ENCODE results near the gene DRD4.

The DRD4 gene

GRCh38 chr11:625636-626268 lies 11.3 kb upstream of the DRD4 start:
- peaks cover 4% of the 10 kb centered on the region for H3K4me1 ChIP-seq (ENCODE audit: insufficient read depth, low read length)
- no peak overlapping the region for H3K9ac ChIP-seq (ENCODE audit: low read length)
- no peak overlapping the region for H3K27ac ChIP-seq (ENCODE audit: low read depth, low read length)
- H3K4me3 ChIP-seq (ENCODE audit: low read depth in 1 of 2, low read length in 2 of 2): no peak overlapping the region
- H3K36me3 ChIP-seq (ENCODE audit: insufficient read depth, low read length): no peaks in the 10 kb centered on the region
- H3K9me3 ChIP-seq (ENCODE audit: low read length): no peaks in the 10 kb centered on the region
- peaks cover 0 to 34% of the 10 kb centered on the region in 2 donors for H3K27me3 ChIP-seq (ENCODE audit: control insufficient read depth in 1 of 2, insufficient read depth in 2 of 2, low read length in 2 of 2)

- Histone ChIP-seq H3K36me3 (ENCODE audit: insufficient read depth, low read length) (no peaks in the 10 kb centered on the region), H3K27ac (ENCODE audit: low read depth, low read length) (no peak within 1 kb of the TSS), H3K27me3 (ENCODE audit: control insufficient read depth in 1 of 2, insufficient read depth in 2 of 2, low read length in 2 of 2) (peaks cover 0 to 34% of the 10 kb centered on the region in 2 donors), H3K9ac (ENCODE audit: low read length) (no peak within 1 kb of the TSS), H3K9me3 (ENCODE audit: low read length) (no peaks in the 10 kb centered on the region), H3K4me1 (ENCODE audit: insufficient read depth, low read length) (peaks cover 4% of the 10 kb centered on the region), H3K4me3 (ENCODE audit: low read depth in 1 of 2, low read length in 2 of 2) (no peak within 1 kb of the TSS)
These were observed 10.4 kb upstream of the DRD4 start, which contains the start of gene SCT for GRCh38 chr11:626475-627307. TSS of gene SCT (minus strand) at chr11:627181. CDS start at chr11:627143, 38 bp downstream.

- no peak overlapping the region for H3K4me3 ChIP-seq (ENCODE audit: low read depth in 1 of 2, low read length in 2 of 2)
- H3K27ac ChIP-seq (ENCODE audit: low read depth, low read length): no peak overlapping the region
- H3K9me3 ChIP-seq (ENCODE audit: low read length): no peaks in the 10 kb centered on the region
- H3K9ac ChIP-seq (ENCODE audit: low read length): no peak overlapping the region
- H3K27me3 ChIP-seq (ENCODE audit: control insufficient read depth in 1 of 2, insufficient read depth in 2 of 2, low read length in 2 of 2): peaks cover 0 to 34% of the 10 kb centered on the region in 2 donors
- peaks cover 4% of the 10 kb centered on the region for H3K4me1 ChIP-seq (ENCODE audit: insufficient read depth, low read length)
- no peaks in the 10 kb centered on the region for H3K36me3 ChIP-seq (ENCODE audit: insufficient read depth, low read length)
These were observed 9.8 kb upstream of the DRD4 start for GRCh38 chr11:627308-627576.

GRCh38 chr11:628056-628455 lies 9.0 kb upstream of the DRD4 start:
- peaks cover 0 to 33% of the 10 kb centered on the region in 2 donors for H3K27me3 ChIP-seq (ENCODE audit: control insufficient read depth in 1 of 2, insufficient read depth in 2 of 2, low read length in 2 of 2)
- H3K27ac ChIP-seq (ENCODE audit: low read depth, low read length): no peak overlapping the region
- no peaks in the 10 kb centered on the region for H3K36me3 ChIP-seq (ENCODE audit: insufficient read depth, low read length)
- H3K4me3 ChIP-seq (ENCODE audit: low read depth in 1 of 2, low read length in 2 of 2): no peak overlapping the region
- H3K9me3 ChIP-seq (ENCODE audit: low read length): no peaks in the 10 kb centered on the region
- H3K4me1 ChIP-seq (ENCODE audit: insufficient read depth, low read length): peaks cover 4% of the 10 kb centered on the region
- H3K9ac ChIP-seq (ENCODE audit: low read length): no peak overlapping the region

GRCh38 chr11:629237-629583 lies 7.9 kb upstream of the DRD4 start:
- H3K4me1 ChIP-seq (ENCODE audit: insufficient read depth, low read length): peaks cover 4% of the 10 kb centered on the region
- peaks cover 0 to 25% of the 10 kb centered on the region in 2 donors for H3K27me3 ChIP-seq (ENCODE audit: control insufficient read depth in 1 of 2, insufficient read depth in 2 of 2, low read length in 2 of 2)
- H3K27ac ChIP-seq (ENCODE audit: low read depth, low read length): no peak overlapping the region
- H3K36me3 ChIP-seq (ENCODE audit: insufficient read depth, low read length): no peaks in the 10 kb centered on the region
- no peak overlapping the region for H3K4me3 ChIP-seq (ENCODE audit: low read depth in 1 of 2, low read length in 2 of 2)
- no peaks in the 10 kb centered on the region for H3K9me3 ChIP-seq (ENCODE audit: low read length)
- no peak overlapping the region for H3K9ac ChIP-seq (ENCODE audit: low read length)

- Histone ChIP-seq H3K9me3 (ENCODE audit: low read length) (no peaks in the 10 kb centered on the region), H3K9ac (ENCODE audit: low read length) (no peak overlapping the region), H3K4me1 (ENCODE audit: insufficient read depth, low read length) (peaks cover 4% of the 10 kb centered on the region), H3K4me3 (ENCODE audit: low read depth in 1 of 2, low read length in 2 of 2) (no peak overlapping the region), H3K27me3 (ENCODE audit: control insufficient read depth in 1 of 2, insufficient read depth in 2 of 2, low read length in 2 of 2) (peaks cover 0 to 8% of the 10 kb centered on the region in 2 donors), H3K27ac (ENCODE audit: low read depth, low read length) (no peak overlapping the region), H3K36me3 (ENCODE audit: insufficient read depth, low read length) (no peaks in the 10 kb centered on the region)
These were observed 6.2 kb upstream of the DRD4 start for GRCh38 chr11:630871-631270.

- Histone ChIP-seq H3K27ac (ENCODE audit: low read depth, low read length) (no peak overlapping the region), H3K9me3 (ENCODE audit: low read length) (no peaks in the 10 kb centered on the region), H3K4me1 (ENCODE audit: insufficient read depth, low read length) (no peaks in the 10 kb centered on the region), H3K36me3 (ENCODE audit: insufficient read depth, low read length) (no peaks in the 10 kb centered on the region), H3K27me3 (ENCODE audit: control insufficient read depth in 1 of 2, insufficient read depth in 2 of 2, low read length in 2 of 2) (peaks cover 12 to 31% of the 10 kb centered on the region in 2 donors), H3K9ac (ENCODE audit: low read length) (no peak overlapping the region), H3K4me3 (ENCODE audit: low read depth in 1 of 2, low read length in 2 of 2) (no peak overlapping the region)
These were observed 1.0 kb upstream of the DRD4 start for GRCh38 chr11:635945-636510.

GRCh38 chr11:637333-637592 lies 194 bp downstream of the DRD4 start:
- H3K27ac ChIP-seq (ENCODE audit: low read depth, low read length): no peak overlapping the region
- H3K9me3 ChIP-seq (ENCODE audit: low read length): no peaks in the 10 kb centered on the region
- H3K9ac ChIP-seq (ENCODE audit: low read length): no peak overlapping the region
- H3K4me1 ChIP-seq (ENCODE audit: insufficient read depth, low read length): no peaks in the 10 kb centered on the region
- peaks cover 12 to 31% of the 10 kb centered on the region in 2 donors for H3K27me3 ChIP-seq (ENCODE audit: control insufficient read depth in 1 of 2, insufficient read depth in 2 of 2, low read length in 2 of 2)
- H3K36me3 ChIP-seq (ENCODE audit: insufficient read depth, low read length): peaks cover 7% of the 10 kb centered on the region
- no peak overlapping the region for H3K4me3 ChIP-seq (ENCODE audit: low read depth in 1 of 2, low read length in 2 of 2)

GRCh38 chr11:637593-638521 lies 788 bp downstream of the DRD4 start:
- Histone ChIP-seq H3K9me3 (ENCODE audit: low read length) (no peaks in the 10 kb centered on the region), H3K27ac (ENCODE audit: low read depth, low read length) (no peak overlapping the region), H3K36me3 (ENCODE audit: insufficient read depth, low read length) (peaks cover 8% of the 10 kb centered on the region), H3K4me3 (ENCODE audit: low read depth in 1 of 2, low read length in 2 of 2) (no peak overlapping the region), H3K9ac (ENCODE audit: low read length) (no peak overlapping the region), H3K27me3 (ENCODE audit: control insufficient read depth in 1 of 2, insufficient read depth in 2 of 2, low read length in 2 of 2) (peaks cover 12 to 31% of the 10 kb centered on the region in 2 donors), H3K4me1 (ENCODE audit: insufficient read depth, low read length) (no peaks in the 10 kb centered on the region)

- Histone ChIP-seq H3K4me3 (ENCODE audit: low read depth in 1 of 2, low read length in 2 of 2) (no peak overlapping the region), H3K27me3 (ENCODE audit: control insufficient read depth in 1 of 2, insufficient read depth in 2 of 2, low read length in 2 of 2) (peaks cover 12 to 31% of the 10 kb centered on the region in 2 donors), H3K9me3 (ENCODE audit: low read length) (no peaks in the 10 kb centered on the region), H3K4me1 (ENCODE audit: insufficient read depth, low read length) (no peaks in the 10 kb centered on the region), H3K36me3 (ENCODE audit: insufficient read depth, low read length) (peaks cover 8% of the 10 kb centered on the region), H3K9ac (ENCODE audit: low read length) (no peak overlapping the region), H3K27ac (ENCODE audit: low read depth, low read length) (no peak overlapping the region)
These were observed 1.7 kb downstream of the DRD4 start for GRCh38 chr11:638631-639331.

All from muscle layer of colon (tissue), 2 donors.